ENCODE results near the gene ARFGEF2. TPM values are rescaled to one million over a fixed set of nuclear protein-coding genes. Genes with fewer than 3 reads are reported as not detected.
"Not testable (repeated sequence)": the region's sequence is repeated elsewhere in the genome, so short reads cannot be mapped to it uniquely, and the experiment has no call there.

The ARFGEF2 gene
- total RNA-seq, 3 donors from 2014 or later: 46.2 to 73.8 (median 68.0) TPM

GRCh38 chr20:48886811-48887210 is 34.7 kb upstream of the ARFGEF2 start:
- TF ChIP-seq CTCF (IDR thresholded peaks at IDR 0.05): no peak
- ATAC-seq (no peak), DNase-seq (no peak)
- Histone ChIP-seq H3K36me3 (ENCODE audit: low read depth) (no peaks in the 10 kb centered on the region), H3K4me1 (ENCODE audit: low read depth) (no peaks in the 10 kb centered on the region), H3K9me3 (no peaks in the 10 kb centered on the region), H3K4me3 (no peak overlapping the region)
- intact Hi-C loops (cut with DNase I, micrococcal nuclease): no loop called here

GRCh38 chr20:48888517-48888916 is 33.0 kb upstream of the ARFGEF2 start:
- H3K4me1 ChIP-seq (ENCODE audit: low read depth); H3K9me3 ChIP-seq; H3K36me3 ChIP-seq (ENCODE audit: low read depth); DNase-seq; ATAC-seq; H3K4me3 ChIP-seq; intact Hi-C loops (cut with DNase I, micrococcal nuclease): not testable (repeated sequence)

GRCh38 chr20:48889140-48889790 is 32.2 kb upstream of the ARFGEF2 start:
- no peak for TF ChIP-seq CTCF (IDR thresholded peaks at IDR 0.05)
- DNase-seq (no peak), ATAC-seq (no peak)
- intact Hi-C loops (cut with DNase I, micrococcal nuclease): no loop called here
- Histone ChIP-seq H3K4me1 (ENCODE audit: low read depth) (no peaks in the 10 kb centered on the region), H3K4me3 (no peak overlapping the region), H3K36me3 (ENCODE audit: low read depth) (no peaks in the 10 kb centered on the region), H3K9me3 (no peaks in the 10 kb centered on the region)

GRCh38 chr20:48891235-48892048 is 30.1 kb upstream of the ARFGEF2 start:
- H3K4me1 ChIP-seq (ENCODE audit: low read depth): no peaks in the 10 kb centered on the region
- intact Hi-C loops (cut with DNase I, micrococcal nuclease): no loop called here
- H3K4me3 ChIP-seq: no peak overlapping the region
- ATAC-seq (no peak), DNase-seq (no peak)
- H3K36me3 ChIP-seq (ENCODE audit: low read depth): no peaks in the 10 kb centered on the region
- H3K9me3 ChIP-seq: no peaks in the 10 kb centered on the region
- no peak for TF ChIP-seq CTCF (IDR thresholded peaks at IDR 0.05)

GRCh38 chr20:48892049-48892470 is 29.5 kb upstream of the ARFGEF2 start:
- intact Hi-C loops (cut with DNase I, micrococcal nuclease): no loop called here
- no peak for ATAC-seq
- no peaks in the 10 kb centered on the region for H3K36me3 ChIP-seq (ENCODE audit: low read depth)
- no peak overlapping the region for H3K4me3 ChIP-seq
- no peak for DNase-seq
- no peaks in the 10 kb centered on the region for H3K9me3 ChIP-seq
- TF ChIP-seq CTCF (IDR thresholded peaks at IDR 0.05): no peak
- H3K4me1 ChIP-seq (ENCODE audit: low read depth): no peaks in the 10 kb centered on the region

GRCh38 chr20:48892891-48893290 is 28.6 kb upstream of the ARFGEF2 start:
- H3K36me3 ChIP-seq (ENCODE audit: low read depth): no peaks in the 10 kb centered on the region

More at GRCh38 chr20:48892891-48893290, 28.6 kb upstream of the ARFGEF2 start:
- intact Hi-C loops (cut with DNase I, micrococcal nuclease): no loop called here
- H3K4me1 ChIP-seq (ENCODE audit: low read depth): no peaks in the 10 kb centered on the region
- no peaks in the 10 kb centered on the region for H3K9me3 ChIP-seq
- no peak for DNase-seq
- no peak for TF ChIP-seq CTCF (IDR thresholded peaks at IDR 0.05)
- no peak for ATAC-seq
- no peak overlapping the region for H3K4me3 ChIP-seq
